ENCODE measurements around the gene ZNFX1.

ZNFX1 gene

DNA sequence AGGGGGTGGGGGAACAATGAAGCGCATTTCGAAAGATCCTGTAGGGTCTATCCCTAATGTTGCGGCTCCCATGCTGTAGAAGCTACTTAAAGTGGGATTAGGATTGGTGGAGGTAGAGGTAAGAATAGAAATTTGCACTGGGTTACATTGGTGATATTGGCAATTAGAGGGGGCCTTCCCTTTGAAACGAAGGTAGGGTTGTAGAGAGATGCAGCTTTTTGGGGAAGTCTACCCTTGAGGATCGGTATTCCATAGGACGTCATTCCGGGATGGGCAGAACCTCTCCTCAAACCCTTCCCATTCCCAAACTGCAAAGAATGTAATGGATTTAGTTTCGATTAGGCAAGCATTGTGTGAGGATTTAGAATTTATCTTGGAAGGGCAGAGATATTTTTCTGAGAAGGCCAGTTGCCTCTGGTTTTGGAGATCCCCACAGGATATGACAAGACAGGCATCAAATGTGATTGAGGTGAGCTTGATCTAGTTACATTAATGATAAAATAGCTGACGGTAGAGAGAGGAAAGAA, 5.4 kb upstream of the ZNFX1 start:
- no peaks in the 10 kb centered on the region for H3K27me3 ChIP-seq (replicated peaks; ENCODE audit: control insufficient read depth, insufficient read depth, low read length)
- H3K9ac ChIP-seq (ENCODE audit: low read length), result no peak overlapping the region
- peaks cover 26% of the 10 kb centered on the region for H3K9me3 ChIP-seq (ENCODE audit: control insufficient read depth, low read length)
- peaks cover 81% of the 10 kb centered on the region for H3K4me1 ChIP-seq (ENCODE audit: control insufficient read depth, insufficient read depth, low read length)
- DNase-seq (ENCODE audit: low read depth), result no peak
- H3K36me3 ChIP-seq (ENCODE audit: control insufficient read depth, insufficient read depth, low read length, severe bottlenecking), result peaks cover 92% of the 10 kb centered on the region
- H3K4me3 ChIP-seq (ENCODE audit: low read length), result peak overlapping the region; percentile 99

DNA sequence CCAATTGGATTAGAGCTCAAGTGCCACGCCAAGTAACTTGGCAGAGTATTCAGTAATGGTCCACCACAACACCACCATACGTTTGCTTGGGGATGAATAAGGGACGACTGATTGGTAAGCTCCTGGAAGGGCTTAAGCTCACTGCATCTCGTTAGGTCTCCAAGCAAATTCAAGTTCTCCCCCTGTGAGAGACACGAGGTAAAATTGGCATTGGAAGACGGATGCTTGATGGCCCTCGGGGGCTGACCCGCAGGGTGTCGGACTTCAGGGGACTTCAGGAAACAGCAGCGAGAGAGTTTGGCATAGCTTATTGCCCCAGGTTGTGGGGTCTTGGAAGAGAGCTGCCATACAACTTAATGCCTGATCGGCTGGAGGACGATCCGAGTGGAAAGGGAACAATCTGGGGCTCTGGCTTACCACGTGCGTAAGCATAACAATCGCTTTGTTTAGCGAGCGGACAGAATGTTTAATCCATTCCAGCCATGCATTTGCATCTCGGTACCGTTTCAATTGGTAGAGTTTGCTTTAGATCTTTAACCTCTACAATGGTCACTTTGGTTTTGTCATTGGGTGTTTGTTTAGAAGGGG, 4.8 kb upstream of the ZNFX1 start:
- no peak for DNase-seq (ENCODE audit: low read depth)
- H3K4me3 ChIP-seq (ENCODE audit: low read length), result peak overlapping the region; percentile 99
- H3K4me1 ChIP-seq (ENCODE audit: control insufficient read depth, insufficient read depth, low read length), result peaks cover 75% of the 10 kb centered on the region
- H3K9me3 ChIP-seq (ENCODE audit: control insufficient read depth, low read length), result peaks cover 26% of the 10 kb centered on the region
- H3K27me3 ChIP-seq (replicated peaks; ENCODE audit: control insufficient read depth, insufficient read depth, low read length), result no peaks in the 10 kb centered on the region
- H3K36me3 ChIP-seq (ENCODE audit: control insufficient read depth, insufficient read depth, low read length, severe bottlenecking), result peaks cover 87% of the 10 kb centered on the region
- peak overlapping the region; percentile 10 for H3K9ac ChIP-seq (ENCODE audit: low read length)

DNA sequence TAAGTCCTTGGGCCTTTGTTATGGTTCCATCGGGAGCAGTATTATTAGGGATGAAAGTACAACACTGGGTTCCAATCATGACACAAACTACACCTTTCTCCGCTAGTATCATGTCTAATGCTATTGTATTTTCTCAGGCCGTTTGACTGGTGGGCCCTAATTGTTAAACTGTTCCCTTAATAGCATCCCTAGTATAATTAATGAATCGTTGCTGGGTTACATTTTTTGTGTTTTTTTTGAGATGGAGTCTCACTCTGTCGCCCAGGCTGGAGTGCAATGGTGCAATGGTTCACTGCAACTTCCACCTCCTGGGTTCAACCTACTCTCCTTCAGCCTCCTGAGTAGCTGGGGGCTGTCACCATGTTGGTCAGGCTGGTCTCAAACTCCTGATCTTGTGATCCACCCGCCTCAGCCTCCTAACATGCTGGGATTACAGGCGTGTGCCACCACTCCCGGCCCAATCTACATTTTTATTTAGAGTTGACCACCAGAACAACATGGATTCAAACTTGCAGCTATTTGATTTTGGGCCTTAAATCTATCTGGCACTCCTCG, 4.1 kb upstream of the ZNFX1 start:
- DNase-seq (ENCODE audit: low read depth), result no peak
- Histone ChIP-seq H3K4me3 (ENCODE audit: low read length) (peak overlapping the region; percentile 99), H3K9me3 (ENCODE audit: control insufficient read depth, low read length) (peaks cover 21% of the 10 kb centered on the region), H3K27me3 (replicated peaks; ENCODE audit: control insufficient read depth, insufficient read depth, low read length) (no peaks in the 10 kb centered on the region), H3K36me3 (ENCODE audit: control insufficient read depth, insufficient read depth, low read length, severe bottlenecking) (peaks cover 80% of the 10 kb centered on the region), H3K9ac (ENCODE audit: low read length) (peak overlapping the region; percentile 100), H3K4me1 (ENCODE audit: control insufficient read depth, insufficient read depth, low read length) (peaks cover 69% of the 10 kb centered on the region)

DNA sequence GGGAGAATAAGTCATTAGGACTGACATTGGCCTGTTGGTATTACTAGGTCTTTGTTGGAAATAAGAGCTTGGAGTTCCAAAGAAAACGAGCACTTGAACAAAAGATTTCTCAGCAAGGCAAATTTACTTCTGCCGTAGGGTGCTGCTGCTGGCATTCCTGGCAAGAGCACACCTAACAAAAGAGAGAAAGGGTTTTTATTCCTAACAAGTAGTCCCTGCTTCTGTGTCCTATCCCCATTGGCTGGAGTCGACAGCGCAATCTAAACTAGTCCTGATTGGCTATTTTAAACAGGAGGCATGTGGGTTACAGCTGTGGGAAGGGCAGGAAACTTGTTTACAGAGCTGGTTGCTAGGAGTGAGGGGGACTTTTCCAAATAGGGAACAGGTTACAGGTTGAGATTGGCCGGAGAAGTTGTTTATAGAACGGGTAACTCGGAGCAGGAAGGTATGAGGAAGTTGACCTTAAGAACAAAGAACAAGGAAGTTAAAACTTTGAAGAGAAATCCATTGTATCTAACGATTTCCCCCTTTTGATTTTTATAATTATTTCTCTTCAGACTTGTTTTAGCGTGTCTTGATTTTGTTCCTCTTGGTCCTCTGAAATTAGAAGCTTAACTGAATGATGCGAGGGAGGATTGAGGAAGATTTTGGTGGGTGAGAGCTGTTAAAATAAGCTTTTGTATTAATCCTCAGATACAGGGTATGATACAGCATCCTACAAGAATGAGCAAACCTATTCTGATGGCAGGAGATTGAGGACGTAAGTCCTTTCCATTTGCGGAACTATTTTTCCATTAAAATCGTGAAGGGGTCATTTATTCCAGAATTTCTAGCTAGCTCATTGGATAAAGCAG, 3.4 kb upstream of the ZNFX1 start:
- Histone ChIP-seq H3K9ac (ENCODE audit: low read length) (peak overlapping the region; percentile 100), H3K9me3 (ENCODE audit: control insufficient read depth, low read length) (peaks cover 14% of the 10 kb centered on the region), H3K27me3 (replicated peaks; ENCODE audit: control insufficient read depth, insufficient read depth, low read length) (no peaks in the 10 kb centered on the region), H3K4me3 (ENCODE audit: low read length) (peak overlapping the region; percentile 99), H3K4me1 (ENCODE audit: control insufficient read depth, insufficient read depth, low read length) (peaks cover 69% of the 10 kb centered on the region), H3K36me3 (ENCODE audit: control insufficient read depth, insufficient read depth, low read length, severe bottlenecking) (peaks cover 73% of the 10 kb centered on the region)
- DNase-seq (ENCODE audit: low read depth), result no peak

DNA sequence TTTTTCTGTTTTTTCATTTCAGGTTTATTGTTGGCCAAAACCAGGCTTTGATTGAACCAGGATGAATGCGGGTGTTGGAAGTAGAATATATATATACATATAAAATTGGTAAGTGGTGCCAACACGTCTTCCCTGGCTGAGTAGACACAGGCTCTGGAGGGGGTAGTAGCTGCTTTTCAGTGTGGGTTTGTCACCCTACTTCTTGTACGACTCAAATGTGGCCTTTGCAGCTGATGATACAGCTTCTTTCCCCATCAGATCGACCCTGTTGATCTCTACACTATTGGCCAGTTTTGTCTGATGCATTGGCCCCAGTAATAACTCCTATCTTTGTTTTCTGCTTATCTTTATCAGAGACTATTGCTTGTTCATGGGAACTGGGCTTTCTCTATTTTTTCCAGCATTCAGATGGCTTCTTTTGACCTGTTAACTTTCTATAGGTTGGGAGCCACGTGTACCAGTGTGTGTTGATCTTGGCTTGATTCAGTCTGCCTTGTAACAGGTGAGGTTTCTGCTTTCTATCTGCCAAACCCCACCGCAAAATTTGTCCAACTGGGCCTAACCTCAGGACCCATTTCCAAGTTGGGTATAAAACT, 2.7 kb upstream of the ZNFX1 start:
- no peak for DNase-seq (ENCODE audit: low read depth)
- Histone ChIP-seq H3K4me3 (ENCODE audit: low read length) (peak overlapping the region; percentile 99), H3K9me3 (ENCODE audit: control insufficient read depth, low read length) (peaks cover 9% of the 10 kb centered on the region), H3K4me1 (ENCODE audit: control insufficient read depth, insufficient read depth, low read length) (peaks cover 70% of the 10 kb centered on the region), H3K36me3 (ENCODE audit: control insufficient read depth, insufficient read depth, low read length, severe bottlenecking) (peaks cover 67% of the 10 kb centered on the region), H3K27me3 (replicated peaks; ENCODE audit: control insufficient read depth, insufficient read depth, low read length) (no peaks in the 10 kb centered on the region), H3K9ac (ENCODE audit: low read length) (peak overlapping the region; percentile 100)

DNA sequence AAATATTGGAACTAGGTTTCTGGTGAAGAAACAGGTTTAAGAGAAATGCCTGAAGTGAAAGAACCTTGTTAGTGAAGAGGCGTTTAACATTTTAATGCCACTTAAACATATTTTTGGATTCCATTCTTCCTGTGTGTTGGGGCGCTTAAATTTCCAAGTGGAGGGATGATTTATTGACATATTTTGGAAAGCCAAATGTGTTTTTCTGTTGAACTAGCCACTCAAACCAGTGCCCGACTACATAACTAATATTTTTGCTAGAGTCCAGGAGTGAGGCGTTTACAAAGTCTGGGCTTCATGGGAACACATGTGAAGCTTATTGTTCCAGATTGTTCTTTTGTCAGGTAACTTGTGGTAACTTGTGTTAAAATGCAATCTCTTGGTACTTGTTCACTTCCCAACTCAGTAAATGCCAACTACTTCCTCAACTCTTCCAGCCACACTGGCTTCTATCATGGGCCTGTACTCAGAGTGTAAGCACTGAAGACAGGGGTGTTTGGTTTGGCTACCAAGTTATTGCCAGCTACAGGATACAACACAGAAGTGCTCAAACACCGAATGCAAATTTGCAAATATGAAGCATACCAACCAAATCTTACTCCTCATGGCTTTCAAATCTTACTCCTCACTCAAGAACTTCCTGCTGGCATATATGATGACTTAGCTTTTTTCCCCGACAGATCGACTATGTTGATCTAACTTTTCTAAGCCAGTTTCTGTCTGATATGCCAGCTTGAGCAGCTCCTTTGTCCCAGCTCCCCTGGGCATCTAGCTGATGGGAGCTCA, 2.0 kb upstream of the ZNFX1 start:
- H3K27me3 ChIP-seq (replicated peaks; ENCODE audit: control insufficient read depth, insufficient read depth, low read length), result no peaks in the 10 kb centered on the region
- DNase-seq (ENCODE audit: low read depth), result no peak
- H3K36me3 ChIP-seq (ENCODE audit: control insufficient read depth, insufficient read depth, low read length, severe bottlenecking), result peaks cover 67% of the 10 kb centered on the region
- H3K9ac ChIP-seq (ENCODE audit: low read length), result peak overlapping the region; percentile 100
- H3K4me1 ChIP-seq (ENCODE audit: control insufficient read depth, insufficient read depth, low read length), result peaks cover 69% of the 10 kb centered on the region
- H3K9me3 ChIP-seq (ENCODE audit: control insufficient read depth, low read length), result peaks cover 9% of the 10 kb centered on the region
- H3K4me3 ChIP-seq (ENCODE audit: low read length), result peak overlapping the region; percentile 99

DNA sequence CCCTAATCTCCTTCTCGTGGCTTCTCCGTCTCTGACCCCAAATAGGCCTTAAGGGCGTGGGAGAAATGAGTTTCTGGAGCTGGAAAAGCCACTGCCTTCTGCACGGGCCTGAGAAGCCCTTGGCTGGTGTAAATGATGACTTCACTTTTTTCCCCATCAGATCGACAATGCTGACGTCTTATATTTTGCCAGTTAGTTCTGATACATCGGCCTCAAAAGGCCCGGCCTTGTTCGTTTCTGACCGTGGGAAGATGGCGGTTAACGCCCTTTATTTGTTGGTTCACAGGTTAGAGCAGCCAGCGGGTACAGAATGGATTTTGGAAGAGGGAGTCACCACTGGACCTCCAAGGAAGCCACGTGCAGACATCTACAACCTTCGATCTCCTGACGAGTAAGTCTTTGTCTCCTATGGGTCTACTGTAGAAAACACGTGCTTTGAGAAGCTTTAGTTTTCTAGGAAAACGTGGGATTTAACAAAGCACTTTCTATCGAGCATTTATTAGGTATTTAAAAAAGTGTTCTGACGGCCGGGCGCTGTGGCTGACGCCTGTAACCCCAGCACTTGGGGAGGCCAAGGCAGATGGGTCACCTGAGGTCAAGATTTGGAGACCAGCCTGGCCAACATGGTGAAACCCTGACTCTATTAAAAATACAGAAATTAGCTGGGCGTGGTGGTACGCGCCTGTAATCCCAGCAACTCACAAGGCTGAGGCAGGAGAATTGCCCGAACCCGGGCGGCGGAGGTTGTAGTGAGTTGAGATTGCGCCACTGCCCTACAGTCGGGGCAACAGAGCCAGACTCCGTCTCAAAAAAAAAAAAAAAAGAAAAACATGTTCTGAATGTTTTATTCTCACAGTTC, 1.2 kb upstream of the ZNFX1 start:
- H3K36me3 ChIP-seq (ENCODE audit: control insufficient read depth, insufficient read depth, low read length, severe bottlenecking), result peaks cover 62% of the 10 kb centered on the region
- H3K9ac ChIP-seq (ENCODE audit: low read length), result peak overlapping the region; percentile 100
- H3K4me1 ChIP-seq (ENCODE audit: control insufficient read depth, insufficient read depth, low read length), result peaks cover 65% of the 10 kb centered on the region
- H3K4me3 ChIP-seq (ENCODE audit: low read length), result peak overlapping the region; percentile 99
- no peaks in the 10 kb centered on the region for H3K27me3 ChIP-seq (replicated peaks; ENCODE audit: control insufficient read depth, insufficient read depth, low read length)
- H3K9me3 ChIP-seq (ENCODE audit: control insufficient read depth, low read length), result peaks cover 9% of the 10 kb centered on the region
- DNase-seq (ENCODE audit: low read depth), result peak; percentile 65

DNA sequence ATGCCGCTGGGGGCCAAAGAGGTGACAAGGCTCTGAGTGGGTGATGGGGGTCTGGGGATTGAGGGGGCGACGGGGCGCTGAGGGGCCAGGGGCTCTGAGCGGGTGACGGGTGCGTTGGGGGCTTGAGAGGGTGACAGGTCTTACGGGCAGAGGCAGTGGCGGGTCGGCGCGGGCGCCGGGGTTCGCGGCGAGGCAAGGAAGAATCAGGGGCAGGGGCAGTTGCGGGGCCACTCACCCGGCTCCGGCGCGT, 146 bp downstream of the ZNFX1 start:
- Histone ChIP-seq H3K9ac (ENCODE audit: low read length) (peak overlapping the region; percentile 100), H3K4me3 (ENCODE audit: low read length) (peak overlapping the region; percentile 99), H3K4me1 (ENCODE audit: control insufficient read depth, insufficient read depth, low read length) (peaks cover 52% of the 10 kb centered on the region), H3K36me3 (ENCODE audit: control insufficient read depth, insufficient read depth, low read length, severe bottlenecking) (peaks cover 62% of the 10 kb centered on the region), H3K27me3 (replicated peaks; ENCODE audit: control insufficient read depth, insufficient read depth, low read length) (no peaks in the 10 kb centered on the region), H3K9me3 (ENCODE audit: control insufficient read depth, low read length) (peaks cover 9% of the 10 kb centered on the region)
- no peak for DNase-seq (ENCODE audit: low read depth)

DNA sequence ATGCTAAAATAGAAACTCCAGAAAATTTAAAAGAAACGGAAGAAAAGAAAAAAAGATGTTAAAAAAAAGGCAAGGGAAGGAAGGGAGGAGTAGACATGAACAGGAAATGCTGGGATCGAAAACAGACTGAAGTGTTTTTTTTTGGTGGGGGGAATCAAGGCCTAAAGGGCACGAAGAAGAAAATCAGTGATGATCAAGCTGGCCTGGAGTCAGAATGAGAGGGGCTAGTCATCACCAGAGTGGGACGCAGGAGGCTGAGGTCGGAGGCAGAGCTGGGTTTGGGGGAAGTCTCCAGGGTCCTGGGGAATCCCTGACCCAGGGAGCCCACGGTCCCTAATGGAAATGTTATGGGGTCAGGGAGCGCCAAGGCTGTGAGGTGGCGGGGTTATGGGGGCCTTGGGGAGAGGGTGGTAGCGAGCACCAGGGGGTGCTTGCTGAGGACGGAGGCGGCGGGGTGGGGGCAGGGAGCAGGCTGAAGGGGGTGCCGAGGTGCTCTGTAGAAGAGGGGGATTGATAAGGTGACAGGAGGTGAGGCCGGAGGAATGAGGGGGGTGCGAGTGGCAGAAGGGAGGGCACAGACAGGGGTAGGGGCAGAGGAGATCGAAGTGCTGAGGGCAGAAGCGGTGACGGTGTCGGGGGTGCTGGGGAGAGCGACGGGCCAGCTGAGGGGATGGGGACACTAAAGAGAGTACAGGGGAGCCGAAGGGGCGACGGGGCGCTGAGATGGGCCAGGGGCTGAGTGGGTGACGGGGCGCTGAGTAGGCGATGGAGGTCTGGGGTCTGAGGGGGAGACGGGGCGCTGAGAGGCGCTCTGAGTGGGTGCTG, 684 bp downstream of the ZNFX1 start:
- DNase-seq (ENCODE audit: low read depth), result peak; percentile 63
- Histone ChIP-seq H3K9me3 (ENCODE audit: control insufficient read depth, low read length) (peaks cover 9% of the 10 kb centered on the region), H3K4me1 (ENCODE audit: control insufficient read depth, insufficient read depth, low read length) (peaks cover 46% of the 10 kb centered on the region), H3K9ac (ENCODE audit: low read length) (peak overlapping the region; percentile 100), H3K4me3 (ENCODE audit: low read length) (peak overlapping the region; percentile 99), H3K36me3 (ENCODE audit: control insufficient read depth, insufficient read depth, low read length, severe bottlenecking) (peaks cover 62% of the 10 kb centered on the region), H3K27me3 (replicated peaks; ENCODE audit: control insufficient read depth, insufficient read depth, low read length) (no peaks in the 10 kb centered on the region)
